Inflammatory macrophage treated with lipopolysaccharide for 4 hours (primary cell): ENCODE data around the gene ANKRD13D.
A peak's percentile ranks its signal among the peaks of the same experiment; 100 is the strongest.

ENCODE experiments used
- DNase-seq: peaks from one replicate; pipeline ENCODE4 v3.0.0-alpha.2; 2020

Gene ANKRD13D

GRCh38 chr11:67288198-67288451, 978 bp upstream of the ANKRD13D start:
- no peak for DNase-seq

- peak; percentile 96 for DNase-seq
Measured at GRCh38 chr11:67288452-67289225, 464 bp upstream of the ANKRD13D start.

- DNase-seq: peak; percentile 37
Measured at GRCh38 chr11:67289651-67290479, 762 bp downstream of the ANKRD13D start.

- DNase-seq: no peak
Measured at GRCh38 chr11:67290801-67291200, 1.7 kb downstream of the ANKRD13D start.

- no peak for DNase-seq
Measured at GRCh38 chr11:67291481-67292381, 2.6 kb downstream of the ANKRD13D start.

- DNase-seq: no peak
Measured at GRCh38 chr11:67292671-67293070, 3.6 kb downstream of the ANKRD13D start.

GRCh38 chr11:67293090-67293489, 4.0 kb downstream of the ANKRD13D start:
- peak; percentile 83 for DNase-seq

GRCh38 chr11:67295846-67296245, 6.7 kb downstream of the ANKRD13D start:
- no peak for DNase-seq

GRCh38 chr11:67298786-67299185, 9.7 kb downstream of the ANKRD13D start:
- no peak for DNase-seq

- DNase-seq: no peak
Measured at GRCh38 chr11:67299471-67300191, 10.5 kb downstream of the ANKRD13D start.

GRCh38 chr11:67300256-67300755, 11.2 kb downstream of the ANKRD13D start:
- DNase-seq: no peak

- no peak for DNase-seq
Measured at GRCh38 chr11:67300756-67301312, 11.7 kb downstream of the ANKRD13D start.

GRCh38 chr11:67301313-67301921, 12.3 kb downstream of the ANKRD13D start:
- no peak for DNase-seq

GRCh38 chr11:67301951-67302516, 12.9 kb downstream of the ANKRD13D start:
- peak; percentile 35 for DNase-seq

GRCh38 chr11:67302571-67303131, 13.5 kb downstream of the ANKRD13D start:
- DNase-seq: peak; percentile 67

GRCh38 chr11:67303132-67303834, 14.2 kb downstream of the ANKRD13D start, which contains the start of gene SSH3:
Gene SSH3, plus strand, starts transcription at chr11:67303530. Its CDS starts 96 bp downstream, at chr11:67303626.
- DNase-seq: peak; percentile 55

- no peak for DNase-seq
Measured at GRCh38 chr11:67303835-67304411, 14.8 kb downstream of the ANKRD13D start.

GRCh38 chr11:67304511-67305113, 15.5 kb downstream of the ANKRD13D start:
- no peak for DNase-seq
